ENCODE data around the gene NTRK2.

NTRK2 gene

DNA sequence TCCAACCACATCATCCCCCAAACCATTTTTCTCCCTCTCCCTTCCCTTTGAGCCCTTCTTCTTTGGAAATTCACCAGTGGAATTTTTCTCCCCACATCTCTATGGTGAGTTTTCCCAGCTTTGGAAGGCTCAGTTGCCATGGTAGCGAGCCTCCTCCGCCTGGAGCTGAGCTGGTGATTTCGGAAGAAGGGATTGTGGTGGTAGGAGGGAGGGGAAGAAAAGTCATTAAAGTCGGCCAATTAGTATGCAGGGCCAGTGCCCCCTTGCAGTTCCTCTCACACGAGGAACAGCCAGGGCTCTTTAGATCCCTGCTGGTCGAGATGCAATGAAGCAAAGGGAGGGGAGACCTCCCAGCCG, 322.0 kb downstream of the NTRK2 start:
- no peak overlapping the region for H3K27ac ChIP-seq
- TF ChIP-seq, protein P1, sequence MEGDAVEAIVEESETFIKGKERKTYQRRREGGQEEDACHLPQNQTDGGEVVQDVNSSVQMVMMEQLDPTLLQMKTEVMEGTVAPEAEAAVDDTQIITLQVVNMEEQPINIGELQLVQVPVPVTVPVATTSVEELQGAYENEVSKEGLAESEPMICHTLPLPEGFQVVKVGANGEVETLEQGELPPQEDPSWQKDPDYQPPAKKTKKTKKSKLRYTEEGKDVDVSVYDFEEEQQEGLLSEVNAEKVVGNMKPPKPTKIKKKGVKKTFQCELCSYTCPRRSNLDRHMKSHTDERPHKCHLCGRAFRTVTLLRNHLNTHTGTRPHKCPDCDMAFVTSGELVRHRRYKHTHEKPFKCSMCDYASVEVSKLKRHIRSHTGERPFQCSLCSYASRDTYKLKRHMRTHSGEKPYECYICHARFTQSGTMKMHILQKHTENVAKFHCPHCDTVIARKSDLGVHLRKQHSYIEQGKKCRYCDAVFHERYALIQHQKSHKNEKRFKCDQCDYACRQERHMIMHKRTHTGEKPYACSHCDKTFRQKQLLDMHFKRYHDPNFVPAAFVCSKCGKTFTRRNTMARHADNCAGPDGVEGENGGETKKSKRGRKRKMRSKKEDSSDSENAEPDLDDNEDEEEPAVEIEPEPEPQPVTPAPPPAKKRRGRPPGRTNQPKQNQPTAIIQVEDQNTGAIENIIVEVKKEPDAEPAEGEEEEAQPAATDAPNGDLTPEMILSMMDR (conservative IDR thresholded peaks at IDR 0.05): no peak

DNA sequence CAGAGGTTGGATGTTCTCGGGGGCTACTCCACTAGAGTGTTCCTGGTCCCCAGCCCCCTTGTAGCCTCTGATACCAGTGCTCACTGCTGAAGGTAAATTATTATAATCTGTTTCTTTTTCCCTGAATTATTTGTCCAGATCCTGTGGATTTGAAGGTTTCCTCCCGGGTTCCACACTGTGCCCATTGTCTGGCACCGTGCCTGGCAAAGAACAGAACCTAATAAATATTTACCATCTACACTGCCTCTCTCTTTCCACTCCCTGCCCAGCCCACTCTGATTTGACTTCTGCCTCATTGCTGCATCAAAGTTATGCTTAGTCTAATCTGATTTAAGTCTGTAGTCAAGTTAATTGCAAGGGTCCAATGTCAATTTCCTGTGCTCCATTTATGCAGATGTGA, 322.9 kb downstream of the NTRK2 start:
- no peak overlapping the region for H3K27ac ChIP-seq
- TF ChIP-seq, protein P1 (conservative IDR thresholded peaks at IDR 0.05): no peak

- TF ChIP-seq, protein P1 (conservative IDR thresholded peaks at IDR 0.05): no peak
- no peak overlapping the region for H3K27ac ChIP-seq
Measured at GRCh38 chr9:84993105-84993504, 323.6 kb downstream of the NTRK2 start.

DNA sequence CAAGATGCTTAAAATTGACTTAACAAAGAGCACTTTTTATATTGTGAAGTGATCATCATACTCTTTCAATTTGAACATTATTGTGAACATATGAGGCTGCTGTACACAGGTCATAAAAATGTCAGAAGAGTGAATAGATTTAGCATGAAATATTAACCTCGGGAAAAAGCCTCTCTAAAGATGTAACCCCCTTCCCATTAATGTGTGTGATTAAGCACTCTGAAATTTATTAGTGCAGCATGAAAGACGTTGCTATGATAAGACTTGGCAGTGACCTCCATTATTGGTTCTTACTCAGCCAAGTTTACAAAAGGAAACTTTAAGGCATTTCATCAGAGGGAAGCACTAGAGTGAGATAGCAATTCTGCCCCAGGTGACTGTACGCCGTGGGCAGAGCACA, 326.5 kb downstream of the NTRK2 start:
- TF ChIP-seq, protein P1 (conservative IDR thresholded peaks at IDR 0.05): no peak
- H3K27ac ChIP-seq: peak overlapping the region; percentile 49

- TF ChIP-seq, protein P1 (conservative IDR thresholded peaks at IDR 0.05): no peak
- H3K27ac ChIP-seq: peak overlapping the region; percentile 49
Measured at GRCh38 chr9:84996716-84997115, 327.2 kb downstream of the NTRK2 start.

- H3K27ac ChIP-seq: no peak overlapping the region
- TF ChIP-seq, protein P1 (conservative IDR thresholded peaks at IDR 0.05): no peak
Measured at GRCh38 chr9:84997472-84997871, 327.9 kb downstream of the NTRK2 start.

DNA sequence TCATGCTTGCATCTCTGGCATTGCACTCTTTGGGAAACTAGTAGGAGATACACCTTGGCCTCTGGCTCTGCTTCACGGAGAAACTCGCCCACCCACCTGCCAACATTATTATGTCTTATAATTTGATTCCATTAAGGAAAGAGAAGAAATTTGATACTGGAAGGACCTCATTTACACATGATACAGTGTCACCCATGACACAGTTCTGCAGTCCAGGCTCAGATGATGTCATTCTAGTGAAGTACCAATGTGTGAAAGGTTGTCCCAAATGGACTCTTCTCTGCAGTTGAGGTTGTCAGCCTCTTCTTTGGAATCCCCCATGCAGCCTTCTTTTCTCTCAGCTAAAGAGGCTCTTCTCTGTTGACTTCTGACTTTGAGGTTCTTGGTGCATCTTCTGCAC, 329.1 kb downstream of the NTRK2 start:
- H3K27ac ChIP-seq: no peak overlapping the region
- TF ChIP-seq, protein P1 (conservative IDR thresholded peaks at IDR 0.05): no peak

DNA sequence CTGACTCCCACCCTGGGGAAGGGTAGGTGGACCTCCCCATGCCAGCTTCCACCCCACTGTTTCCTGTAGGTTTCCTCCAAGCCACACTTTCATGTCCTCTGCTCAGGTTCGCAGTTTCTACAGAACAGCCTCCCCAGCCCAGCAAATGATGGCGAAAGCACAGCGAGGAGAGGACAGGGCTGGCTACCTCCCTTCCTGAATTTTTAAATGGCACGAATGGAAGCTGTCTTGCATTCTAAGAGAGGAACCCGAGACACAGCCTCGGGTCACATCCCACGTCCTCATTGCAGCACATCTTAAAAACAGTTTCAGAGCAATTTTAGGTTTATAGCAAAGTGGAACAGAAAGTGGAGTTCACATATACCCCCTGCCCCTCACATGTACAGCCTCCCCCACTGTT, 330.3 kb downstream of the NTRK2 start:
- H3K27ac ChIP-seq: no peak overlapping the region
- TF ChIP-seq, protein P1 (conservative IDR thresholded peaks at IDR 0.05): no peak
